ENCODE data around the gene PTPRR. TPM values are rescaled to one million over a fixed set of nuclear protein-coding genes. Genes with fewer than 3 reads are reported as not detected.

Gene PTPRR
- total RNA-seq, 2 donors from 2014 or later: 21.8 to 43.8 TPM

DNA sequence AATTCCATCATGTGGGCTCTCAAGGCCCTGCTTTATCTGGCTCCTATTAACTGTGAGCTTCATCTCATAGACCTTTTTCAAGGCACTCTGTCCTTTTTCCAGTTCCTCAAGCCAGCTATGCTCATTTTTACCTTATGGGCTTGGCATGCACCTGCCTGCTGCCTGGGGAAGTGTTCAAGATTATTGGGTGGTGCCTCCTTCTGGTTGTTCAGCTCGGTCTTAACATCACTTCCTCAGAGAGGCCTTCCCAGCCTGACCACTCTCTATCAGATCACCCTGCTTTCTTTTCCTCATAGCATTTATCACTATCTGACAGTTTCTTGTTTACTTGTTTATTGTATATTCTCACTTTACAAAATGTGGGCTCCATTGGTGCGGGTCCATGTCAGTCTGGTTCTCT is 141.3 kb downstream of the PTPRR start:
- intact Hi-C loops (cut with DNase I): no loop called here
- Histone ChIP-seq H3K4me3 (no peak overlapping the region), H3K4me1 (no peaks in the 10 kb centered on the region), H3K9ac (ENCODE audit: low read depth in 2 of 2, low read length in 2 of 2) (no peak overlapping the region), H3K9me3 (no peaks in the 10 kb centered on the region), H3K36me3 (no peaks in the 10 kb centered on the region), H3K27me3 (no peaks in the 10 kb centered on the region), H3K27ac (no peak overlapping the region)
- TF ChIP-seq, protein P1, sequence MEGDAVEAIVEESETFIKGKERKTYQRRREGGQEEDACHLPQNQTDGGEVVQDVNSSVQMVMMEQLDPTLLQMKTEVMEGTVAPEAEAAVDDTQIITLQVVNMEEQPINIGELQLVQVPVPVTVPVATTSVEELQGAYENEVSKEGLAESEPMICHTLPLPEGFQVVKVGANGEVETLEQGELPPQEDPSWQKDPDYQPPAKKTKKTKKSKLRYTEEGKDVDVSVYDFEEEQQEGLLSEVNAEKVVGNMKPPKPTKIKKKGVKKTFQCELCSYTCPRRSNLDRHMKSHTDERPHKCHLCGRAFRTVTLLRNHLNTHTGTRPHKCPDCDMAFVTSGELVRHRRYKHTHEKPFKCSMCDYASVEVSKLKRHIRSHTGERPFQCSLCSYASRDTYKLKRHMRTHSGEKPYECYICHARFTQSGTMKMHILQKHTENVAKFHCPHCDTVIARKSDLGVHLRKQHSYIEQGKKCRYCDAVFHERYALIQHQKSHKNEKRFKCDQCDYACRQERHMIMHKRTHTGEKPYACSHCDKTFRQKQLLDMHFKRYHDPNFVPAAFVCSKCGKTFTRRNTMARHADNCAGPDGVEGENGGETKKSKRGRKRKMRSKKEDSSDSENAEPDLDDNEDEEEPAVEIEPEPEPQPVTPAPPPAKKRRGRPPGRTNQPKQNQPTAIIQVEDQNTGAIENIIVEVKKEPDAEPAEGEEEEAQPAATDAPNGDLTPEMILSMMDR (IDR thresholded peaks at IDR 0.05): no peak
- no peak for DNase-seq

DNA sequence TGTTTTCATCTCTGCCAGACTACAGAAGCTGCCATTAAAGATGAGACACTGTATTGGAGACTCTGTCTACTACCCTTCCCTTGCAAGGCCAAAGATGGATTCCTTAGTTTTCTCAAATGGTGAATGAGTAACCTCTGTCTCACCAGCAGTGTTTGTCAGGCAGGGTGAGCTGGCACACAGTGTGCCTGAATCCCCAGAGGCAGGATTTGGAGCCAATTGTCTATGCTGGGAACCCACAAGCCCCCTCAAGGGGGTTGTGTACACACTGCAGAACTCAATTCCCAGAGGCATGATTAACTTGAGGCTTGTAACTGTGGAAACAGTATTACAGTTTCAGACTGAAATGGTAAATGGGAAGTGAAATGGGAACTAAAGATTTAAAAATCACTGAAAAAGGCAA is 146.5 kb downstream of the PTPRR start:
- intact Hi-C loops (cut with DNase I): no loop called here
- no peak overlapping the region for H3K27ac ChIP-seq
- H3K36me3 ChIP-seq: no peaks in the 10 kb centered on the region
- TF ChIP-seq, protein P1 (IDR thresholded peaks at IDR 0.05): no peak
- H3K9me3 ChIP-seq: no peaks in the 10 kb centered on the region
- H3K27me3 ChIP-seq: no peaks in the 10 kb centered on the region
- no peak for DNase-seq
- no peaks in the 10 kb centered on the region for H3K4me1 ChIP-seq
- H3K9ac ChIP-seq (ENCODE audit: low read depth in 2 of 2, low read length in 2 of 2): no peak overlapping the region
- no peak overlapping the region for H3K4me3 ChIP-seq

DNA sequence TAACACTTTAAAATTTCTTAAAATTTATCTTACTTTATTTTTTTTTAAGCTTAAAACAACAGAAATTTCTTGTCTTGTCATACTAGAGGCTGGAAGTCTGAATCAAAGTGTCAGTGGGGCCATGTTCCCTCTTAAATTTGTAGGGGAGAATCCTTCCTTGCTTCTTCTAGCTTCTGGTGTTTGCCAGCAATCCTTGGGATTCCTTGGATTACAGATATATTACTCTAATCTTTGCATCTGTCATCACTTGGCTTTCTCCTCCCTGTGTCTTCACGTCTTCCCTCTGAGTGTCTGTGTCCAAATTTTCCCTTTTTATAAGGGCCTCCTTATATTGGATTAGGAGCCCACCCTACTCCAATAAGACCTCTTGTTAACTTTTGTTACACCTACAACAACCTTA is 147.7 kb downstream of the PTPRR start:
- Histone ChIP-seq H3K9me3 (no peaks in the 10 kb centered on the region), H3K4me3 (no peak overlapping the region), H3K27me3 (no peaks in the 10 kb centered on the region), H3K27ac (no peak overlapping the region), H3K36me3 (no peaks in the 10 kb centered on the region), H3K4me1 (no peaks in the 10 kb centered on the region), H3K9ac (ENCODE audit: low read depth in 2 of 2, low read length in 2 of 2) (no peak overlapping the region)
- intact Hi-C loops (cut with DNase I): no loop called here
- TF ChIP-seq, protein P1 (IDR thresholded peaks at IDR 0.05): no peak
- no peak for DNase-seq

DNA sequence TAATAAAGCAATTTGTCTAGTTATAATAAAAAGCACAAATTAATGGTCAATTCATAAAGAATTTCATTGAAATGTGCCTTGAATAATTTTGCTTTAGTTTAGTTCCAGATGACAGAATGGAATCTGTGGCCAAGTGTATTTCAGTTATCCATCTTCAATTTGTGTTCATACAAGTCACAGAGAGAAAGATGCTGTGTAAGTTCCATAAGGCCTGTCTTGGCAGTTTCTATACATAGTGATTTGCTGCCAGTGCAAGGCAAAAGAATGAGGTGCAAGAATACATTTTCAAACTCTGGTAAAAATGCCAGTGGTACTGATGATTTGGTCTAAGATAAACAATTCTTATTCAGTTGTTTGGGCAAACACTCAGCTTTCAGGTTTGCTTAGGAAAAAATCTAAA is 149.0 kb downstream of the PTPRR start:
- TF ChIP-seq, protein P1 (IDR thresholded peaks at IDR 0.05): no peak
- Histone ChIP-seq H3K4me1 (no peaks in the 10 kb centered on the region), H3K9me3 (no peaks in the 10 kb centered on the region), H3K27ac (no peak overlapping the region), H3K4me3 (no peak overlapping the region), H3K27me3 (no peaks in the 10 kb centered on the region), H3K36me3 (no peaks in the 10 kb centered on the region), H3K9ac (ENCODE audit: low read depth in 2 of 2, low read length in 2 of 2) (no peak overlapping the region)
- no peak for DNase-seq
- intact Hi-C loops (cut with DNase I): no loop called here

DNA sequence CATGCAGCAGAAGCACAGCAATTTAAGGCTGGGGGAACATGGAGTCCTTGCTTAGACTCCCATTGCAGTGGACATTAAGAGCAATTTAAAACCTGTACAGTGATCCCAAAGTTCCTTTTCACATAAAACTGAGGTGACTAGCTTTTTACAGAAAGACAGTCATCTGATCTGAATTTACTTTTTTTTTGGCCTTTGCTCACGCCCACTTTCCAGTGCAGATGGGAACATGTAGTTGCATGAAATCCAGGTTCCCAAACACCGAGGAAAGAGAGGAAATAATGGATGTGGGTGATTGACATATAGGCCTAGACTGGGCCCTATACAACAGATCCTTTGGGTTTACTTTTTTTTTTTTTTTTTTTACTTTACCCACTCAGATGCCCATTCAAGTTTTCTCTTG is 156.9 kb downstream of the PTPRR start:
- H3K27ac ChIP-seq: no peak overlapping the region
- no peak for DNase-seq
- intact Hi-C loops (cut with DNase I): no loop called here
- no peaks in the 10 kb centered on the region for H3K36me3 ChIP-seq
- H3K27me3 ChIP-seq: no peaks in the 10 kb centered on the region
- no peaks in the 10 kb centered on the region for H3K4me1 ChIP-seq
- no peaks in the 10 kb centered on the region for H3K9me3 ChIP-seq
- no peak overlapping the region for H3K9ac ChIP-seq (ENCODE audit: low read depth in 2 of 2, low read length in 2 of 2)
- no peak overlapping the region for H3K4me3 ChIP-seq
- TF ChIP-seq, protein P1 (IDR thresholded peaks at IDR 0.05): no peak

DNA sequence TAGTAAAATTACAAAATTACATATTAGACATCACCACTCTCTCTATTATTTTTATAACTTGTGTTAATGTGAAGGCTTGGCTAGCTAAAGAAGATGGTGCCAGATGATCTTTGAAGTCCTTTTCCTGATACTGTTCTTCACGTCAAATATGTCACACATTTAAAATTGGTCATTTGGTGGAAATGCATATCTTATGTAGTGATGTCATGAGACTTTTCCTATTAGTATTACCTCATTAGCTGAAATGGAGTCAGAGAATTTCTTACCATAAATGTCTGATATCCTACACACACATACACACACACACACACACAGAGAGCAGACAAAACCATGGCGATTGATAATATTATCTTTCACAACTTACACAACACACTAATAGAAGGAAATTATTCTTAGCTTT is 158.5 kb downstream of the PTPRR start:
- Histone ChIP-seq H3K36me3 (no peaks in the 10 kb centered on the region), H3K4me1 (no peaks in the 10 kb centered on the region), H3K27ac (no peak overlapping the region), H3K9ac (ENCODE audit: low read depth in 2 of 2, low read length in 2 of 2) (no peak overlapping the region), H3K4me3 (no peak overlapping the region), H3K27me3 (no peaks in the 10 kb centered on the region), H3K9me3 (no peaks in the 10 kb centered on the region)
- TF ChIP-seq, protein P1 (IDR thresholded peaks at IDR 0.05): no peak
- DNase-seq: no peak
- intact Hi-C loops (cut with DNase I): no loop called here

Measured in colonic mucosa (tissue), 4 donors.